Kidney (tissue), 14 donors: ENCODE data around the gene FAS. TPM values are rescaled to one million over a fixed set of nuclear protein-coding genes. Genes with fewer than 3 reads are reported as not detected.
A peak's percentile ranks its signal among the peaks of the same experiment; 100 is the strongest.

Source experiments
- DNase-seq, 5 donors: peaks; one replicate each; pipeline ENCODE4 v3.0.0-alpha.2; 2013 to 2020
- FAIRE-seq: peaks from 2 replicates; lab custom pipeline; 2012; peaks lifted over from hg19 to GRCh38; lab: Jason Lieb, UNC
- H3K27ac ChIP-seq, 2 donors: one replicate each; pipeline ENCODE4 v1.7.0; 2013; ENCODE audit warnings: low read depth in 2 of 2, low read length in 2 of 2, inconsistent platforms in 1 of 2
- H3K27me3 ChIP-seq: one replicate; pipeline ENCODE4 v1.7.1; 2013; ENCODE audit warnings: low read length, inconsistent platforms; ENCODE audit not compliant: control insufficient read depth, insufficient read depth
- H3K36me3 ChIP-seq, 3 donors: one replicate each; pipeline versions ENCODE4 v1.7.0 to v1.7.1; 2013; ENCODE audit warnings: low read length in 3 of 3, control low read depth in 1 of 3, inconsistent platforms in 1 of 3; ENCODE audit not compliant: insufficient read depth in 3 of 3, control insufficient read depth in 2 of 3
- H3K4me1 ChIP-seq, 3 donors: one replicate each; pipeline versions ENCODE4 v1.7.0 to v1.7.1; 2013; ENCODE audit warnings: low read length in 3 of 3, inconsistent platforms in 1 of 3, low read depth in 1 of 3; ENCODE audit not compliant: control insufficient read depth in 2 of 3, insufficient read depth in 2 of 3
- H3K4me3 ChIP-seq, 3 donors: one replicate each; pipeline versions ENCODE4 v1.7.0 to v1.8.1; 2013; ENCODE audit warnings: low read length in 3 of 3, control low read depth in 1 of 3, inconsistent platforms in 1 of 3
- H3K9ac ChIP-seq, 3 donors: one replicate each; pipeline versions ENCODE4 v1.7.0 to v1.7.1; 2013; ENCODE audit warnings: low read length in 3 of 3, control low read depth in 1 of 3, inconsistent platforms in 1 of 3
- H3K9me3 ChIP-seq, 3 donors: one replicate each; pipeline versions ENCODE4 v1.7.0 to v1.7.1; 2013; ENCODE audit warnings: low read length in 3 of 3, control low read depth in 1 of 3, inconsistent platforms in 1 of 3; ENCODE audit not compliant: control insufficient read depth in 2 of 3, insufficient read depth in 1 of 3
- intact Hi-C: fragments of 100-400 bp; cut with DNase I; formaldehyde crosslinking; loops from one replicate; pipeline ENCODE4 v1.11.1; 2022
- polyA plus RNA-seq: library from polyadenylated mRNA; stranded (reverse); fragments of 350-450 nt; fragmentation: Illumina TruSeq; extraction: RNeasy Lipid Tissue Mini Kit (QIAGEN cat#74804); gene quantifications from one replicate; pipeline ENCODE4 v1.2.3, GENCODE V29; 2014; ENCODE audit warnings: low read depth, low replicate concordance; ENCODE audit not compliant: insufficient read depth
- total RNA-seq: library from RNA; stranded (reverse); fragmentation: NEBNext Ultra II Directional; extraction: Animal tissue kit (Norgen Biotek cat#: 25700); gene quantifications from one replicate; pipeline ENCODE4 v1.2.1, GENCODE V29; 2021
- TF ChIP-seq, protein P1 (sequence below): IDR thresholded peaks from 3 replicates; pipeline ENCODE4 v1.5.1; 2012; ENCODE audit warnings: mild to moderate bottlenecking, moderate library complexity, borderline replicate concordance; ENCODE audit not compliant: insufficient read depth; ENCODE audit errors: extremely low read depth
- donor health status: control.
- donor health status: control.
- donor health status: control.
- donor health status: control.
- donor health status: control.
- donor health status: DM: yes; HTN: yes; CAD: no.
- donor health status: Normal renal cell carcinoma (clear cell type).

FAS gene
- total and polyA plus RNA-seq, 2 donors from 2014 or later = 6.5 to 45.2 TPM

- H3K27me3 ChIP-seq = no peaks in the 10 kb centered on the region
- DNase-seq (peak in 3 of 5 donors; percentile 17 to 65 (median 60)), FAIRE-seq (peak; percentile 86)
- peaks cover 4 to 12% (median 5%) of the 10 kb centered on the region in 3 donors for H3K4me1 ChIP-seq
- H3K27ac ChIP-seq = no peak overlapping the region
- H3K4me3 ChIP-seq = no peak overlapping the region
- H3K9ac ChIP-seq = no peak overlapping the region
- TF ChIP-seq, protein P1, sequence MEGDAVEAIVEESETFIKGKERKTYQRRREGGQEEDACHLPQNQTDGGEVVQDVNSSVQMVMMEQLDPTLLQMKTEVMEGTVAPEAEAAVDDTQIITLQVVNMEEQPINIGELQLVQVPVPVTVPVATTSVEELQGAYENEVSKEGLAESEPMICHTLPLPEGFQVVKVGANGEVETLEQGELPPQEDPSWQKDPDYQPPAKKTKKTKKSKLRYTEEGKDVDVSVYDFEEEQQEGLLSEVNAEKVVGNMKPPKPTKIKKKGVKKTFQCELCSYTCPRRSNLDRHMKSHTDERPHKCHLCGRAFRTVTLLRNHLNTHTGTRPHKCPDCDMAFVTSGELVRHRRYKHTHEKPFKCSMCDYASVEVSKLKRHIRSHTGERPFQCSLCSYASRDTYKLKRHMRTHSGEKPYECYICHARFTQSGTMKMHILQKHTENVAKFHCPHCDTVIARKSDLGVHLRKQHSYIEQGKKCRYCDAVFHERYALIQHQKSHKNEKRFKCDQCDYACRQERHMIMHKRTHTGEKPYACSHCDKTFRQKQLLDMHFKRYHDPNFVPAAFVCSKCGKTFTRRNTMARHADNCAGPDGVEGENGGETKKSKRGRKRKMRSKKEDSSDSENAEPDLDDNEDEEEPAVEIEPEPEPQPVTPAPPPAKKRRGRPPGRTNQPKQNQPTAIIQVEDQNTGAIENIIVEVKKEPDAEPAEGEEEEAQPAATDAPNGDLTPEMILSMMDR = peak; percentile 76
- H3K36me3 ChIP-seq = no peaks in the 10 kb centered on the region
- H3K9me3 ChIP-seq = no peaks in the 10 kb centered on the region
- intact Hi-C loops = loop anchor here (5.0 kb wide), 1 partner anchor 49 kb away; no protein-coding TSS in a partner anchor
Measured at GRCh38 chr10:88986549-88987242, 3.9 kb upstream of the FAS start.

- no peaks in the 10 kb centered on the region for H3K27me3 ChIP-seq
- FAIRE-seq (no peak), DNase-seq (no peak)
- intact Hi-C loops = loop anchor here (5.0 kb wide), 1 partner anchor 50 kb away; no protein-coding TSS in a partner anchor
- H3K9me3 ChIP-seq = no peaks in the 10 kb centered on the region
- H3K27ac ChIP-seq = no peak overlapping the region
- peaks cover 4 to 12% (median 8%) of the 10 kb centered on the region in 3 donors for H3K4me1 ChIP-seq
- H3K9ac ChIP-seq = no peak overlapping the region
- H3K36me3 ChIP-seq = no peaks in the 10 kb centered on the region
- H3K4me3 ChIP-seq = no peak overlapping the region
- TF ChIP-seq, protein P1 = no peak
Measured at GRCh38 chr10:88987243-88987725, 3.3 kb upstream of the FAS start.

DNA sequence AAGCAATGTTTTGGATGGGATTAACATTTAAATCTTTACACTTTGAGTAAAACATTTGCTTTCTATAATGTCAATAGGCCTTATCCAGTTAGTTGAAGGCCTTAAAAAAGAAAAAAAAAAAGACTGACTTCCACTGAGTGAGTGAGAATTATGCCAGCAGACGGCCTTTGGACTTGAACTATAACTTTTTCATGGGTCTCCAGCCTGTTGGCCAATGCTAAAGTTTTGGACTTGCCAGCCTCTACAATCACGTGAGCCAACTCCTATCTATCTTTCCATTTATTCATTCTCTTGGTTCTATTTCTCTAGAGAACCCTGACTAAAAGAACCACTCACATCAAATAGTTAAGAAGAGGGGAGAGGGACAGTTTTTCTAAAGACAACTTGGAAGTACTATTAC is 2.8 kb upstream of the FAS start:
- no peak overlapping the region for H3K4me3 ChIP-seq
- H3K9ac ChIP-seq = no peak overlapping the region
- H3K27ac ChIP-seq = no peak overlapping the region
- TF ChIP-seq, protein P1 = no peak
- H3K36me3 ChIP-seq = no peaks in the 10 kb centered on the region
- no peaks in the 10 kb centered on the region for H3K9me3 ChIP-seq
- no peaks in the 10 kb centered on the region for H3K27me3 ChIP-seq
- no peak for DNase-seq
- no peak for FAIRE-seq
- intact Hi-C loops = loop anchor here (5.0 kb wide), 1 partner anchor 51 kb away; no protein-coding TSS in a partner anchor
- peaks cover 4 to 10% (median 9%) of the 10 kb centered on the region in 3 donors for H3K4me1 ChIP-seq
